ENCODE data around the gene C1orf159. TPM values are rescaled to one million over a fixed set of nuclear protein-coding genes. Genes with fewer than 3 reads are reported as not detected.
"Not testable (repeated sequence)": the region's sequence is repeated elsewhere in the genome, so short reads cannot be mapped to it uniquely, and the experiment has no call there.

C1orf159 gene
- total RNA-seq, 2 experiments from 2014 or later, result 24.5 to 26.8 TPM

- no peak for DNase-seq
- no peaks in the 10 kb centered on the region for H3K27me3 Mint-ChIP-seq (ENCODE audit: low read depth)
- POLR2A ChIA-PET, result no interaction called here
- CTCF ChIA-PET, result interaction anchor here (0.7 to 2.0 kb wide), 2 partner anchors 16 to 24 kb away, joined by 3 to 6 read pairs; no protein-coding TSS in a partner anchor
- H3K4me3 Mint-ChIP-seq, result no peak overlapping the region
- H3K36me3 Mint-ChIP-seq (ENCODE audit: low read depth), result no peaks in the 10 kb centered on the region
- H3K4me1 Mint-ChIP-seq (ENCODE audit: low read depth), result peaks cover 39% of the 10 kb centered on the region
- no peaks in the 10 kb centered on the region for H3K9me3 Mint-ChIP-seq (ENCODE audit: insufficient read depth)
- H3K27ac Mint-ChIP-seq, result peak overlapping the region; percentile 69
- no peak for ATAC-seq
These were observed 30.7 kb upstream of the C1orf159 start for GRCh38 chr1:1146596-1146995.

GRCh38 chr1:1146026-1146425 is 30.1 kb upstream of the C1orf159 start:
- H3K27ac Mint-ChIP-seq, result peak overlapping the region; percentile 61
- POLR2A ChIA-PET, result no interaction called here
- DNase-seq (no peak), ATAC-seq (no peak)
- no peaks in the 10 kb centered on the region for H3K36me3 Mint-ChIP-seq (ENCODE audit: low read depth)
- no peaks in the 10 kb centered on the region for H3K27me3 Mint-ChIP-seq (ENCODE audit: low read depth)
- H3K4me1 Mint-ChIP-seq (ENCODE audit: low read depth), result peaks cover 41% of the 10 kb centered on the region
- CTCF ChIA-PET, result interaction anchor here (0.7 kb wide), 1 partner anchor 16 kb away, joined by 3 read pairs; no protein-coding TSS in a partner anchor
- no peaks in the 10 kb centered on the region for H3K9me3 Mint-ChIP-seq (ENCODE audit: insufficient read depth)
- H3K4me3 Mint-ChIP-seq, result no peak overlapping the region

GRCh38 chr1:1145547-1145914 is 29.6 kb upstream of the C1orf159 start:
- ChIA-PET POLR2A (no interaction called here), CTCF (no interaction called here)
- peaks cover 44% of the 10 kb centered on the region for H3K4me1 Mint-ChIP-seq (ENCODE audit: low read depth)
- DNase-seq, result no peak
- peak overlapping the region; percentile 92 for H3K27ac Mint-ChIP-seq
- no peaks in the 10 kb centered on the region for H3K9me3 Mint-ChIP-seq (ENCODE audit: insufficient read depth)
- no peaks in the 10 kb centered on the region for H3K36me3 Mint-ChIP-seq (ENCODE audit: low read depth)
- no peaks in the 10 kb centered on the region for H3K27me3 Mint-ChIP-seq (ENCODE audit: low read depth)
- no peak overlapping the region for H3K4me3 Mint-ChIP-seq
- ATAC-seq, result no peak

- ATAC-seq, result no peak
- Mint-ChIP-seq H3K27ac (peak overlapping the region; percentile 92), H3K9me3 (ENCODE audit: insufficient read depth) (no peaks in the 10 kb centered on the region), H3K4me3 (no peak overlapping the region), H3K36me3 (ENCODE audit: low read depth) (no peaks in the 10 kb centered on the region), H3K4me1 (ENCODE audit: low read depth) (peaks cover 44% of the 10 kb centered on the region), H3K27me3 (ENCODE audit: low read depth) (no peaks in the 10 kb centered on the region)
- POLR2A ChIA-PET, result no interaction called here
- CTCF ChIA-PET, result no interaction called here
- DNase-seq, result no peak
These were observed 29.1 kb upstream of the C1orf159 start for GRCh38 chr1:1144843-1145546.

GRCh38 chr1:1144122-1144842 is 28.4 kb upstream of the C1orf159 start:
- ChIA-PET POLR2A (no interaction called here), CTCF (no interaction called here)
- H3K27ac Mint-ChIP-seq, result peak overlapping the region; percentile 92

GRCh38 chr1:1143636-1144035 is 27.7 kb upstream of the C1orf159 start:
- H3K27me3 Mint-ChIP-seq (ENCODE audit: low read depth), result no peaks in the 10 kb centered on the region
- H3K36me3 Mint-ChIP-seq (ENCODE audit: low read depth), result no peaks in the 10 kb centered on the region
- no peak for DNase-seq
- peak overlapping the region; percentile 26 for H3K4me3 Mint-ChIP-seq
- CTCF ChIA-PET, result no interaction called here
- POLR2A ChIA-PET, result no interaction called here
- no peak for ATAC-seq
- H3K4me1 Mint-ChIP-seq (ENCODE audit: low read depth), result peaks cover 46% of the 10 kb centered on the region
- peak overlapping the region; percentile 92 for H3K27ac Mint-ChIP-seq
- no peaks in the 10 kb centered on the region for H3K9me3 Mint-ChIP-seq (ENCODE audit: insufficient read depth)

More at GRCh38 chr1:1144122-1144842, 28.4 kb upstream of the C1orf159 start:
- Mint-ChIP-seq H3K36me3 (ENCODE audit: low read depth) (no peaks in the 10 kb centered on the region), H3K4me3 (peak overlapping the region; percentile 26), H3K9me3 (ENCODE audit: insufficient read depth) (no peaks in the 10 kb centered on the region), H3K4me1 (ENCODE audit: low read depth) (peaks cover 44% of the 10 kb centered on the region), H3K27me3 (ENCODE audit: low read depth) (no peaks in the 10 kb centered on the region)
- DNase-seq, result peak; percentile 81
- peak; percentile 91 for ATAC-seq

GRCh38 chr1:1142844-1143243 is 27.0 kb upstream of the C1orf159 start:
- no peak overlapping the region for H3K4me3 Mint-ChIP-seq
- no peaks in the 10 kb centered on the region for H3K36me3 Mint-ChIP-seq (ENCODE audit: low read depth)
- ChIA-PET CTCF (interaction anchor here (1.1 kb wide), 1 partner anchor 20 kb away, joined by 3 read pairs; no protein-coding TSS in a partner anchor), POLR2A (no interaction called here)
- ATAC-seq (no peak), DNase-seq (no peak)
- peaks cover 54% of the 10 kb centered on the region for H3K4me1 Mint-ChIP-seq (ENCODE audit: low read depth)
- no peaks in the 10 kb centered on the region for H3K9me3 Mint-ChIP-seq (ENCODE audit: insufficient read depth)
- peak overlapping the region; percentile 92 for H3K27ac Mint-ChIP-seq
- H3K27me3 Mint-ChIP-seq (ENCODE audit: low read depth), result no peaks in the 10 kb centered on the region

GRCh38 chr1:1142352-1142751 is 26.5 kb upstream of the C1orf159 start:
- peaks cover 58% of the 10 kb centered on the region for H3K4me1 Mint-ChIP-seq (ENCODE audit: low read depth)
- ChIA-PET POLR2A (interaction anchor here (0.6 kb wide), 1 partner anchor 26 kb away, joined by 3 read pairs; the partner anchor contains the start of gene C1orf159), CTCF (interaction anchor here (1.1 kb wide), 1 partner anchor 20 kb away, joined by 3 read pairs; no protein-coding TSS in a partner anchor)
- not testable (repeated sequence) for H3K27me3 Mint-ChIP-seq (ENCODE audit: low read depth); H3K4me3 Mint-ChIP-seq; DNase-seq; H3K36me3 Mint-ChIP-seq (ENCODE audit: low read depth); H3K9me3 Mint-ChIP-seq (ENCODE audit: insufficient read depth); ATAC-seq
- peak overlapping the region; percentile 92 for H3K27ac Mint-ChIP-seq

GRCh38 chr1:1141911-1142250 is 26.0 kb upstream of the C1orf159 start:
- DNase-seq, result no peak
- POLR2A ChIA-PET, result interaction anchor here (0.6 kb wide), 1 partner anchor 26 kb away, joined by 3 read pairs; the partner anchor contains the start of gene C1orf159
- Mint-ChIP-seq H3K27ac (peak overlapping the region; percentile 67), H3K4me3 (no peak overlapping the region), H3K27me3 (ENCODE audit: low read depth) (no peaks in the 10 kb centered on the region), H3K9me3 (ENCODE audit: insufficient read depth) (no peaks in the 10 kb centered on the region), H3K36me3 (ENCODE audit: low read depth) (no peaks in the 10 kb centered on the region), H3K4me1 (ENCODE audit: low read depth) (peaks cover 59% of the 10 kb centered on the region)
- no peak for ATAC-seq
- CTCF ChIA-PET, result no interaction called here

- Mint-ChIP-seq H3K4me1 (ENCODE audit: low read depth) (peaks cover 59% of the 10 kb centered on the region), H3K9me3 (ENCODE audit: insufficient read depth) (no peaks in the 10 kb centered on the region), H3K27ac (no peak overlapping the region), H3K4me3 (no peak overlapping the region), H3K27me3 (ENCODE audit: low read depth) (no peaks in the 10 kb centered on the region), H3K36me3 (ENCODE audit: low read depth) (no peaks in the 10 kb centered on the region)
- peak; percentile 71 for DNase-seq
- no peak for ATAC-seq
- ChIA-PET CTCF (no interaction called here), POLR2A (interaction anchor here (0.6 kb wide), 1 partner anchor 25 kb away, joined by 3 read pairs; the partner anchor contains the start of gene C1orf159)
These were observed 25.5 kb upstream of the C1orf159 start for GRCh38 chr1:1141244-1141910.

- ChIA-PET CTCF (no interaction called here), POLR2A (no interaction called here)
- Mint-ChIP-seq H3K27ac (no peak overlapping the region), H3K9me3 (ENCODE audit: insufficient read depth) (no peaks in the 10 kb centered on the region), H3K36me3 (ENCODE audit: low read depth) (no peaks in the 10 kb centered on the region), H3K4me1 (ENCODE audit: low read depth) (peaks cover 65% of the 10 kb centered on the region), H3K4me3 (no peak overlapping the region), H3K27me3 (ENCODE audit: low read depth) (no peaks in the 10 kb centered on the region)
- no peak for ATAC-seq
- no peak for DNase-seq
These were observed 24.8 kb upstream of the C1orf159 start for GRCh38 chr1:1140673-1141072.

All from activated CD8-positive, alpha-beta T cell treated with anti-CD3 and anti-CD28 coated beads, Interleukin-2, amount 10 ng/mL, durations not matched to agents 7 days and 5 days (primary cell).